Measurements from ENCODE around the gene ITIH2.
"Not testable (repeated sequence)": the region's sequence is repeated elsewhere in the genome, so short reads cannot be mapped to it uniquely, and the experiment has no call there.

ITIH2 gene

GRCh38 chr10:7703140-7703539 is at the start of gene ITIH2:
ITIH2 (plus strand) TSS chr10:7703316; CDS start chr10:7703435, 119 bp downstream.
- no peak for DNase-seq (ENCODE audit: low read depth)

- not testable (repeated sequence) for DNase-seq (ENCODE audit: low read depth)
Observed at GRCh38 chr10:7657079-7657478, 46.0 kb upstream of the ITIH2 start.

- no peak for DNase-seq (ENCODE audit: low read depth)
Observed at GRCh38 chr10:7657552-7657951, 45.6 kb upstream of the ITIH2 start.

GRCh38 chr10:7659560-7659959 is 43.6 kb upstream of the ITIH2 start:
- DNase-seq (ENCODE audit: low read depth), result no peak

- DNase-seq (ENCODE audit: low read depth), result no peak
Observed at GRCh38 chr10:7662522-7662921, 40.6 kb upstream of the ITIH2 start.

GRCh38 chr10:7664707-7665106 is 38.4 kb upstream of the ITIH2 start:
- no peak for DNase-seq (ENCODE audit: low read depth)

- no peak for DNase-seq (ENCODE audit: low read depth)
Observed at GRCh38 chr10:7665767-7666166, 37.3 kb upstream of the ITIH2 start.

- no peak for DNase-seq (ENCODE audit: low read depth)
Observed at GRCh38 chr10:7666253-7667023, 36.7 kb upstream of the ITIH2 start, which contains the start of gene ITIH5. ITIH5 (minus strand) TSS chr10:7666966; CDS start chr10:7666892, 74 bp downstream.

- no peak for DNase-seq (ENCODE audit: low read depth)
Observed at GRCh38 chr10:7667262-7668141, 35.6 kb upstream of the ITIH2 start.

GRCh38 chr10:7670157-7670556 is 33.0 kb upstream of the ITIH2 start:
- DNase-seq (ENCODE audit: low read depth), result no peak

- DNase-seq (ENCODE audit: low read depth), result no peak
Observed at GRCh38 chr10:7672341-7673134, 30.6 kb upstream of the ITIH2 start.

- no peak for DNase-seq (ENCODE audit: low read depth)
Observed at GRCh38 chr10:7679256-7679655, 23.9 kb upstream of the ITIH2 start.

- DNase-seq (ENCODE audit: low read depth), result not testable (repeated sequence)
Observed at GRCh38 chr10:7680078-7680477, 23.0 kb upstream of the ITIH2 start.

GRCh38 chr10:7686351-7687171 is 16.6 kb upstream of the ITIH2 start:
- DNase-seq (ENCODE audit: low read depth), result no peak

GRCh38 chr10:7687228-7687907 is 15.7 kb upstream of the ITIH2 start:
- DNase-seq (ENCODE audit: low read depth), result peak; percentile 74

- DNase-seq (ENCODE audit: low read depth), result no peak
Observed at GRCh38 chr10:7689591-7689990, 13.5 kb upstream of the ITIH2 start.

- not testable (repeated sequence) for DNase-seq (ENCODE audit: low read depth)
Observed at GRCh38 chr10:7690885-7691597, 12.1 kb upstream of the ITIH2 start.

GRCh38 chr10:7692368-7692767 is 10.7 kb upstream of the ITIH2 start:
- DNase-seq (ENCODE audit: low read depth), result not testable (repeated sequence)

GRCh38 chr10:7693194-7693593 is 9.9 kb upstream of the ITIH2 start:
- not testable (repeated sequence) for DNase-seq (ENCODE audit: low read depth)

- no peak for DNase-seq (ENCODE audit: low read depth)
Observed at GRCh38 chr10:7696545-7696944, 6.6 kb upstream of the ITIH2 start.

All from GM04504 (cell line).